Stimulated activated CD4-positive, alpha-beta T cell treated with anti-CD3 and anti-CD28 coated beads, Interleukin-15, amount 100 ng/mL, for 1 hour (primary cell): ENCODE measurements around the gene ABLIM3.
"Not testable (repeated sequence)": the region's sequence is repeated elsewhere in the genome, so short reads cannot be mapped to it uniquely, and the experiment has no call there.

Source experiments
- DNase-seq, 2 donors: peaks; one replicate each; pipeline ENCODE4 v3.0.0-alpha.2; 2020; ENCODE audit warnings: low read depth in 1 of 2, low spot score in 1 of 2

The ABLIM3 gene

DNA sequence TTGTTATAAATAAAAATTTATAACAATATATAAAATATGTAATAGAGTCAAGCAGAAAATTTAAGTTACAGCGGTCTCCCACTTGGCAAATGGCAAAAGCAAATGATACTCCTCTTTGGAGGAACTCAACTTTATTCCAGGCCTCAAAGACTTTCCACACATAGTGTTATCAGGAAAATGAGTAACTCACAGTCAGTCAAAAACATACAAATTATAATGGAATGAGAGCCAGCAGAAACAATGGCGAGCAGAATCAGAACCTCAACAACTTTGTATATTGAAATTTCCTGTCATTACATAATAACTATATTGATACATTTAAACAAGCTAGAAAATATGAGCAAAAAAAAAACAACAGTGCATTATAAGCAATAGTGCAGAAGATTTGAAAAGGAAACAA, 45.2 kb downstream of the ABLIM3 start:
- no peak for DNase-seq

GRCh38 chr5:149187617-149188016, 46.3 kb downstream of the ABLIM3 start:
- DNase-seq = not testable (repeated sequence)

DNA sequence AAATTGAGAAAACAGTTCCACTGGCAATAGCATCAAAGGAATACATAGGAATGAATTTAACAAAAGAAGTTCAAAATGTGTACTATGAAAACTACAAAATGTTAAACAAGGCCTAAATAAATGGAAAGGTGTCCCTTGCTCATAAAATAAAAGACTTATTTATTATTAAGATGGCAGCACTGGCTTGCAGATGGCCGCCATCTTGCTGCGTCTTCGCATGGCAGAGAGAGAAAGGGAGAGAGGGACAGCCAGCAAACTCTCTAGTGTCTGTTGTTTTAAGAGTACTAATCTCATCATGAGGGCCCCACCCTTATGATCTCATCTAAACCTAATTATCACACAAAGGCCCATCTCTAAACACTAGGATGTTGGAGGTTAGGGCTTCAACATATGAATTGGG, 47.1 kb downstream of the ABLIM3 start:
- no peak for DNase-seq

DNA sequence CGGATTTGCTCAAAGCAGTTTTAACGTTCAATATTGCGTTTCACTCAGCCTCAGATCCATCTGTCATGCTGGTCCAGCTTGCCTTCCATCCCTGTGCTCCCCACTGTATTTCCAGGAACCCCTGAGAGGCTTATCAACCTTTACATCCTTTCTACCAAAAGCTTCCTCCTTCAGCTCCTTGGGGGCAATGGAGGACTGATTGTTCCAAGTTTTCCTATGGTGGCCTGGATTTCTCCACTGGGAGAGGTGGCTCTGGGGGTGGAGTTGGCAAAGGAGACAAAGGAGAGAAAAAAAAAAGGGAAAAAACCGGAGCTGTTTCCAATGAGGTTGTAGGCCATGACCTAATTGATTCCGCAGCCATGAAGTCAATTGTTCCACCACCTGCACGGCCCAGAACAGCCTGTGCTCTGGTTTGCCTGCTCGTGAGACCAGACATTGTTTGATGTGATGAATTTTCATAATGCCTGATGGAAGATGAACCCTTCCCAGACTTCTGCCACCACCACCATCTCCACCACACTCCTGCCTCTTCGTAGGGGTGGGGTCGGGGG, 54.1 kb downstream of the ABLIM3 start:
- no peak for DNase-seq

- DNase-seq = no peak
Observed at GRCh38 chr5:149195962-149196361, 54.7 kb downstream of the ABLIM3 start.

DNA sequence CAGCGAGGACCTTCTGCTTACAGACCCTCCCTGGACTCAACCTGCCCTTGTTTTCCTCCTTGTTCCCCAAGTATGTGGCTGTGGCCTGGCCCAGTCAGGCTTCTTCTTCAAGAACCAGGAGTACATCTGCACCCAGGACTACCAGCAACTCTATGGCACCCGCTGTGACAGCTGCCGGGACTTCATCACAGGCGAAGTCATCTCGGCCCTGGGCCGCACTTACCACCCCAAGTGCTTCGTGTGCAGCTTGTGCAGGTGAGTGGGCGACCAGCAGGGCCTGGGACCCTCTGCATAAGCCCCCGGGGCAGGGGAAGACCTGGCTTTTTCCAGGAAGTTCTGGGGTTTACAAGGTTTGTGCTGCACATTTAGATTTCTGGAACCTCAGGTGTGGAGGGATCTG, 56.9 kb downstream of the ABLIM3 start:
- DNase-seq = no peak

GRCh38 chr5:149200355-149200754, 59.1 kb downstream of the ABLIM3 start:
- no peak for DNase-seq

- no peak for DNase-seq
Observed at GRCh38 chr5:149201121-149201637, 59.9 kb downstream of the ABLIM3 start.

GRCh38 chr5:149202910-149203451, 61.7 kb downstream of the ABLIM3 start:
- no peak for DNase-seq

GRCh38 chr5:149203921-149204441, 62.7 kb downstream of the ABLIM3 start:
- no peak for DNase-seq

DNA sequence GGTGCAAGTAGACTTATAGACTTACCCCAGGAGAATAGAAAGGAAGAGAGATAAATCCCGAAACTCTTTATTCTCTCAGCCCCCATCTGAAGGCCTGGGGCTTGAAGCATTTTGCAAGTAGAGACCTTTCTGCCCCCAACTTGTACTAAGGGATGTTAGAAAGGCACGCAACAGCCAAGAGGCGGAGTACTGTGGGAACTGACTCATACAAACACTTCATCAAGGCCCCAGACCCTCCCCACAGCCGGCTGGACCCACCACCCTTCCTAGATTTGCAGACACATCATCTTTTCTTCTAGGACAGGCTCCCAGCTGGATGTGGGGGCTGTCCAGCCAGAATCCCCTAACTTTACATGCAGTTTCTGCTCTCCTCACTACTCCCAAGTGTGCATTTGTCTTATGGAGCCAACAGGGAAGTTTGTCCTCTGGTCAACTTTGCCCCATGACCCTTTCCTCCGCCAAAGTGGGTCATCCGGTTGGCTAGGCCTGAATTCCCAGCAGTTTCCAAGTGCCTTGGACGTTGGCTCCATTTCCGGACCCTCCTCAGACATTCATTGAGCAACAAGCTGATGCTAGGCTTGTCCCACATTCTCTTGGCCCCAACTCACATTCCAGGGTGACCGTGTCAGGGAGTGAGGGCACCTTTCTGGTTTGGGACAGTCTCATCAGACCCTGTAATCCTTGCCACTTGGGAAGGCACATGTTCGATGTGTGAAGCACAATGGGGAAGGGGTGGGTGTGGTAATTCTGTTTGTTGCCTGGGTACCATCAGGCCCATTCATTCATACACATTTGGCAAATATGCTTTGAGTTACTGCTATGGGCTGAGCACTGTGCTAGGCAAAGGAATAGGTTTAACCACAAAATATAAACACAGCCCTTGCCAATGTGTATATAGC, 64.6 kb downstream of the ABLIM3 start:
- DNase-seq = no peak

- DNase-seq = no peak
Observed at GRCh38 chr5:149206524-149207141, 65.3 kb downstream of the ABLIM3 start.

DNA sequence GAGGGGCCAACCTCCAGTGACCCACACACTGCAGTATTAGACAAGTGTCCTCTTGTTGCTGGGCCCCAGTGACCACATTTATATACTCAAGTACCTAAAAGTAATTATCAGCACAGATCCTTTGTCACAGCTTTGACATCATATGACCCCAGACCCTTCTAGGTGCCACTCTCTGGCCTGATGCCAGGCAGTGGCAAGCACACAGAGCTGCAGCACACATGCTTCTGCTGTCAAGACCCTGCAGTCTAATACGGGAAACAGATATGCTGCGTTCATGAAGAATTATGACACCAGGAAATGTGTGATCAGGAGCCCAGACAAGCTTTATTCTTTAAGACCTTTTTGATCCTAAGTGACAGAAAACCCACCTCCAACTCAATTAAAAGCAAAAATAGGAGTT, 66.5 kb downstream of the ABLIM3 start:
- DNase-seq = no peak

GRCh38 chr5:149210225-149210624, 68.9 kb downstream of the ABLIM3 start:
- DNase-seq = no peak

DNA sequence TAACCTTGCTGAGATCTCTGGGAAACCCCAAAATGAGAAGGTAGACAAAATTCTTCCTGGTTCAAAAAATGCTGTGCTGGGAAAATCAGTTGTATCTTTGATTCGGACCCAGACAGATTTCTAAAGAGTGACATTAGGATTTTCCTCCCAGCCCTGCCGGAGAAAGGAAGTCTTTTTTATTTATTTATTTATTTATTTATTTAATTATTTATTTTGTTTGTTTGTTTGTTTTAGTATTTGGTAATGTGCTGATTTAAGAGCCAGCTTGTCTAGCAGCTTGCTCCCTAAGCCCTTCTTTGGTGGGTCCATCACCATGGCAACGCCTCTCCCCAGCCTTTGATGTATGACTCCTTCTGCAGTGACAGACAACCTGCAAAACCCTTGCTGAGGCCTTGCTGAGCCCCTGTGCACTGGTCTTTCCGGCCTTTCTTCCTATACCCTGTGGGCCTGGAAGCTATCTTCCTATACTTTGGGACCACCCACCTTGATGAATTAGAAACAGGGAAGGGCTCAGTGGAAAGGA, 69.7 kb downstream of the ABLIM3 start:
- DNase-seq = no peak

- DNase-seq = no peak
Observed at GRCh38 chr5:149211566-149211965, 70.3 kb downstream of the ABLIM3 start.

DNA sequence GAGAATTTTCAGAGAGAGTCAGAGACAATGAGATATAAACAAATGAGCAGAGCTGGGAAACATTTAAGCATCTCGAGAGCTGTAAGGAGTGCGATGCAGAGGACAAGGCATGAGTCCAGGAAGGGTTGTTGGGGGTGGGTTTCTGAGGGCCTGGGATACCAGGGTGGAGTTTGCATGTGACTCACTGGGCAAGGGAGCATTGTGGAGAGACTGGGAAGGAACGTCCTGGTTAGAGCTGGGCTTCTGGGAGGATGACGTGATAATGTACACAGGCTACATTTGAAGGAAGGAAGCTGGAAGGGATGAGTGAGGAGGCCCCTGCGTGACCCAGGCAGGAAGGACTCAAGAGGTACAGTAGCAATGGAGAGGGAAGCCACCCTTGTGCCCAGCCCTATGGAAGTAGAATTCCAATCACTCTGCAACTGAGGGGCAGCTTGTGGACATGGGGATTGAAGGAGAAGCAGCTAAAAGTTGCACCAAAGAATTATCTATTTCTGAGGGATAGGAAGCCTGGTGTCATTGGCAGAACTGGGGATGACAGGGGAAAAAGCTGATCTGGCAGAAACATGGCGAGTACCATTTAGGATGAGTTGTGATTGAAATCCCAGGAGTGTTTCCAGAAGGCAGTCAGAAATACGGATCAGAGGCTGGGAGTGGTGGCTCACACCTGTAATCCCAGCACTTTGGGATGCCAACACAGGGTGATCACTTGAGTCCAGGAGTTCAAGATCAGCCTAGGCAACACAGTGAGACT, 71.1 kb downstream of the ABLIM3 start:
- no peak for DNase-seq

- no peak for DNase-seq
Observed at GRCh38 chr5:149213264-149213880, 72.1 kb downstream of the ABLIM3 start.

DNA sequence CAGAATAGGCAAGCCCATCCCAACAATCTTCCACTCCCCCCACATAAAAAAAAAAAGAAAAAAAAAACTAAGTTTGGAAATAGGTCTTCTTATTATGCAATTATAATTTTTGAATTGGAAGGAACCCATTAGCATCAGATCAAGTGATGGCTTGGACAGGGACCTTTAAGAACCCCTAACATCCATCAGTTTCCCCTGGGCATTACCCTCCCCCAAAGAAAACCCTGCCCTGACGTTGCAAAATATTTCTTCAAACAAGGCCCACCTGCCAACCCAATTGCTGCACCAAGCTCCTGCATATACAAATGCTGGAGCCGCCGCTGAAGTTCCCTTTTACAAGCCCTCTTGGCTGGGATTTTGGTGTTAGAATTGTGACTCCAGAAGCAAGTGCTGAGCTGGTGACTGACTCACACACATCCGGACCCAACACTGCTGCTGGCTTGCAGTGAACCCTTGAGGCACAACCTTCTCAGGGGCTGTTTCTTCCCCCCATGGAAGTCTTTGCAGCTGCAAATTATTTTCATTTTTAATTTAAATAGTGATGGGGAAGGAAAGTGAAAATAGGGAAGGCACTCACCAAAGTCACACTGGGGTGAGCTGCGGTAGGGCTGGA, 74.3 kb downstream of the ABLIM3 start:
- DNase-seq = no peak

- DNase-seq = no peak
Observed at GRCh38 chr5:149216496-149216895, 75.2 kb downstream of the ABLIM3 start.
